ENCODE results near the gene NKIRAS2. TPM values are rescaled to one million over a fixed set of nuclear protein-coding genes. Genes with fewer than 3 reads are reported as not detected.

Gene NKIRAS2
- total and polyA plus RNA-seq, 2 experiments from 2014 or later: 31.3 to 52.9 TPM

DNA sequence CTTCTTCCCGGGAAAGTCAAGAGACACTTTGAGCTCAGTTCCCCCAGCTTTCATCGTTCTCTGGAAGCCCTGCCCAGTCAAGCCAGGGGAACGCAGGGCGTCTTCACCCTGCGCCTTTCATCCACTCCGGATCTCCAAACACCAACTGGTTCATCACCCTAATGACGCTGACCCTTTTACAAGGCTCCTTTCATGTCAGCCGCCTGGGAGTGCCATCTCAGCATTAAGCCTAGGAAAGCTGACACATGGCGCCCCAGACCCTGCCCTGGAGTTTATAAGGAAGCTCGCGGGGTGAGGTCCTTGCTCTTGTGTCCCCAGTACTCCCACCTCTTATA is 2.1 kb upstream of the NKIRAS2 start:
- H3K27me3 Mint-ChIP-seq (ENCODE audit: insufficient read depth, low read depth, poor library complexity): peaks cover 11% of the 10 kb centered on the region
- peak overlapping the region; percentile 93 for H3K4me3 ChIP-seq
- peak overlapping the region; percentile 95 for H3K27ac Mint-ChIP-seq
- peak overlapping the region; percentile 99 for H3K4me3 Mint-ChIP-seq
- H3K9me2 ChIP-seq (ENCODE audit: insufficient read depth): peaks cover 9% of the 10 kb centered on the region
- ATAC-seq: peak; percentile 5; the same call in 2 of the 3 replicates
- peak overlapping the region; percentile 83 for H3K4me2 ChIP-seq
- H3K79me2 ChIP-seq (replicated peaks; ENCODE audit: insufficient read depth): peaks cover 58% of the 10 kb centered on the region
- H3K27me3 ChIP-seq (ENCODE audit: insufficient read depth): no peaks in the 10 kb centered on the region
- H4K20me1 ChIP-seq (replicated peaks; ENCODE audit: insufficient read depth): peaks cover 9% of the 10 kb centered on the region; the same call in 1 of the 2 replicates
- TF ChIP-seq JUNB (IDR thresholded peaks at IDR 0.05; ENCODE audit: unreplicated experiment) (no peak), STAT1 (IDR thresholded peaks at IDR 0.05; ENCODE audit: unreplicated experiment) (no peak), ZNF114 (CRISPR knock-in tag; IDR thresholded peaks at IDR 0.05) (no peak), CREB1 (CRISPR knock-in tag; IDR thresholded peaks at IDR 0.05; ENCODE audit: low read depth) (no peak), EZH2phosphoT487 (IDR thresholded peaks at IDR 0.05; ENCODE audit: unreplicated experiment) (no peak), POLR2AphosphoS5 (IDR thresholded peaks at IDR 0.05; ENCODE audit: low read depth) (no peak), NANOG (IDR thresholded peaks at IDR 0.05; ENCODE audit: borderline replicate concordance) (no peak), ZNF462 (CRISPR knock-in tag; IDR thresholded peaks at IDR 0.05) (no peak), ZNF331 (CRISPR knock-in tag; IDR thresholded peaks at IDR 0.05; ENCODE audit: low read depth) (no peak), EZH2 (IDR thresholded peaks at IDR 0.05; ENCODE audit: low read depth, unreplicated experiment) (no peak), REST (IDR thresholded peaks at IDR 0.05; ENCODE audit: unreplicated experiment) (no peak)
- TF ChIP-seq, protein P1, sequence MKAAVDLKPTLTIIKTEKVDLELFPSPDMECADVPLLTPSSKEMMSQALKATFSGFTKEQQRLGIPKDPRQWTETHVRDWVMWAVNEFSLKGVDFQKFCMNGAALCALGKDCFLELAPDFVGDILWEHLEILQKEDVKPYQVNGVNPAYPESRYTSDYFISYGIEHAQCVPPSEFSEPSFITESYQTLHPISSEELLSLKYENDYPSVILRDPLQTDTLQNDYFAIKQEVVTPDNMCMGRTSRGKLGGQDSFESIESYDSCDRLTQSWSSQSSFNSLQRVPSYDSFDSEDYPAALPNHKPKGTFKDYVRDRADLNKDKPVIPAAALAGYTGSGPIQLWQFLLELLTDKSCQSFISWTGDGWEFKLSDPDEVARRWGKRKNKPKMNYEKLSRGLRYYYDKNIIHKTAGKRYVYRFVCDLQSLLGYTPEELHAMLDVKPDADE (IDR thresholded peaks at IDR 0.05): no peak
- TF ChIP-seq, protein P2, sequence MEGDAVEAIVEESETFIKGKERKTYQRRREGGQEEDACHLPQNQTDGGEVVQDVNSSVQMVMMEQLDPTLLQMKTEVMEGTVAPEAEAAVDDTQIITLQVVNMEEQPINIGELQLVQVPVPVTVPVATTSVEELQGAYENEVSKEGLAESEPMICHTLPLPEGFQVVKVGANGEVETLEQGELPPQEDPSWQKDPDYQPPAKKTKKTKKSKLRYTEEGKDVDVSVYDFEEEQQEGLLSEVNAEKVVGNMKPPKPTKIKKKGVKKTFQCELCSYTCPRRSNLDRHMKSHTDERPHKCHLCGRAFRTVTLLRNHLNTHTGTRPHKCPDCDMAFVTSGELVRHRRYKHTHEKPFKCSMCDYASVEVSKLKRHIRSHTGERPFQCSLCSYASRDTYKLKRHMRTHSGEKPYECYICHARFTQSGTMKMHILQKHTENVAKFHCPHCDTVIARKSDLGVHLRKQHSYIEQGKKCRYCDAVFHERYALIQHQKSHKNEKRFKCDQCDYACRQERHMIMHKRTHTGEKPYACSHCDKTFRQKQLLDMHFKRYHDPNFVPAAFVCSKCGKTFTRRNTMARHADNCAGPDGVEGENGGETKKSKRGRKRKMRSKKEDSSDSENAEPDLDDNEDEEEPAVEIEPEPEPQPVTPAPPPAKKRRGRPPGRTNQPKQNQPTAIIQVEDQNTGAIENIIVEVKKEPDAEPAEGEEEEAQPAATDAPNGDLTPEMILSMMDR (conservative IDR thresholded peaks at IDR 0.05; ENCODE audit: low read depth in 2 of 2): no peak
- peaks cover 2% of the 10 kb centered on the region; the same call in 1 of the 3 replicates for H3K9me3 Mint-ChIP-seq
- peaks cover 34% of the 10 kb centered on the region for H3F3A ChIP-seq (replicated peaks; ENCODE audit: low read depth)
- H3K27ac ChIP-seq (ENCODE audit: low read depth): peak overlapping the region; percentile 98
- DNase-seq (ENCODE audit: low spot score): peak; percentile 75
- H3K36me3 Mint-ChIP-seq (ENCODE audit: low read depth): peaks cover 40% of the 10 kb centered on the region
- H2AFZ ChIP-seq: peak overlapping the region; percentile 87
- H3K4me1 Mint-ChIP-seq: peaks cover 39% of the 10 kb centered on the region
- H3K36me3 ChIP-seq (ENCODE audit: insufficient read depth): peaks cover 6% of the 10 kb centered on the region
- peaks cover 30% of the 10 kb centered on the region for H3K4me1 ChIP-seq (ENCODE audit: insufficient read depth)

All from GM23338 (cell line).